Coronary artery (tissue), 2 donors: ENCODE data around the gene ZNF827.

Experiments used
- DNase-seq: peaks from one replicate; pipeline ENCODE4 v3.0.0-alpha.2; 2017; ENCODE audit warnings: low spot score
- H3K27ac ChIP-seq, 2 donors: fragments of 200-600 bp; sonication (generic); one replicate each; pipeline ENCODE4 v1.5.1; 2016 to 2019
- H3K4me3 ChIP-seq: fragments of 200-600 bp; sonication (generic); 2 replicates; pipeline ENCODE4 v1.5.1; 2016; ENCODE audit warnings: mild to moderate bottlenecking, moderate library complexity
- TF ChIP-seq, protein P1 (sequence below): fragments of 200-600 bp; sonication (generic); IDR thresholded peaks from one replicate; pipeline ENCODE4 v1.5.1; 2019; ENCODE audit warnings: antibody characterized with exemption

Gene ZNF827

GRCh38 chr4:145776208-145776607 is 162.4 kb downstream of the ZNF827 start:
- Histone ChIP-seq H3K4me3 (no peak overlapping the region), H3K27ac (no peak overlapping the region)
- TF ChIP-seq, protein P1, sequence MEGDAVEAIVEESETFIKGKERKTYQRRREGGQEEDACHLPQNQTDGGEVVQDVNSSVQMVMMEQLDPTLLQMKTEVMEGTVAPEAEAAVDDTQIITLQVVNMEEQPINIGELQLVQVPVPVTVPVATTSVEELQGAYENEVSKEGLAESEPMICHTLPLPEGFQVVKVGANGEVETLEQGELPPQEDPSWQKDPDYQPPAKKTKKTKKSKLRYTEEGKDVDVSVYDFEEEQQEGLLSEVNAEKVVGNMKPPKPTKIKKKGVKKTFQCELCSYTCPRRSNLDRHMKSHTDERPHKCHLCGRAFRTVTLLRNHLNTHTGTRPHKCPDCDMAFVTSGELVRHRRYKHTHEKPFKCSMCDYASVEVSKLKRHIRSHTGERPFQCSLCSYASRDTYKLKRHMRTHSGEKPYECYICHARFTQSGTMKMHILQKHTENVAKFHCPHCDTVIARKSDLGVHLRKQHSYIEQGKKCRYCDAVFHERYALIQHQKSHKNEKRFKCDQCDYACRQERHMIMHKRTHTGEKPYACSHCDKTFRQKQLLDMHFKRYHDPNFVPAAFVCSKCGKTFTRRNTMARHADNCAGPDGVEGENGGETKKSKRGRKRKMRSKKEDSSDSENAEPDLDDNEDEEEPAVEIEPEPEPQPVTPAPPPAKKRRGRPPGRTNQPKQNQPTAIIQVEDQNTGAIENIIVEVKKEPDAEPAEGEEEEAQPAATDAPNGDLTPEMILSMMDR, result no peak
- DNase-seq, result no peak

DNA sequence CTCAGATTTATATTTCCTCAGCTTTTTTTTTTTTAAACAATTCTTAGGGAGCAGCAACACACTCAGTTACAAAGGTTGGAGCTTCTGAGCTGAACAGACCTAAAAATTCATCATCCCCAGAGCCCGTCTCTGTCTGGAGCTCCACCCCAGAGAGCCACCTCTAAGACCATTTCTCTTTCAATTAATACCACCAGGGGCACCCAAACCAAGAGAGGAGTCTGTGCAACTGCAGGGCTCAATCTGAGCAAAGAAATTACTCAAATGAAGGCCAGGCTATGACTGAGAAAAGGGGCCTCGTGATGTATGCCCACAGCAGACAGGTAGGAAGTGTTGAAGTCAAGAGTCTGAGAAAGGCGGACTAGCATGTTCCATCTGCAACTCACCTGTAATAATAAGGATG is 163.2 kb downstream of the ZNF827 start:
- TF ChIP-seq, protein P1, result no peak
- Histone ChIP-seq H3K4me3 (no peak overlapping the region), H3K27ac (no peak overlapping the region)
- DNase-seq, result no peak

- TF ChIP-seq, protein P1, result no peak
- no peak overlapping the region for H3K27ac ChIP-seq
- DNase-seq, result no peak
- no peak overlapping the region for H3K4me3 ChIP-seq
Measured at GRCh38 chr4:145774473-145774872, 164.2 kb downstream of the ZNF827 start.

DNA sequence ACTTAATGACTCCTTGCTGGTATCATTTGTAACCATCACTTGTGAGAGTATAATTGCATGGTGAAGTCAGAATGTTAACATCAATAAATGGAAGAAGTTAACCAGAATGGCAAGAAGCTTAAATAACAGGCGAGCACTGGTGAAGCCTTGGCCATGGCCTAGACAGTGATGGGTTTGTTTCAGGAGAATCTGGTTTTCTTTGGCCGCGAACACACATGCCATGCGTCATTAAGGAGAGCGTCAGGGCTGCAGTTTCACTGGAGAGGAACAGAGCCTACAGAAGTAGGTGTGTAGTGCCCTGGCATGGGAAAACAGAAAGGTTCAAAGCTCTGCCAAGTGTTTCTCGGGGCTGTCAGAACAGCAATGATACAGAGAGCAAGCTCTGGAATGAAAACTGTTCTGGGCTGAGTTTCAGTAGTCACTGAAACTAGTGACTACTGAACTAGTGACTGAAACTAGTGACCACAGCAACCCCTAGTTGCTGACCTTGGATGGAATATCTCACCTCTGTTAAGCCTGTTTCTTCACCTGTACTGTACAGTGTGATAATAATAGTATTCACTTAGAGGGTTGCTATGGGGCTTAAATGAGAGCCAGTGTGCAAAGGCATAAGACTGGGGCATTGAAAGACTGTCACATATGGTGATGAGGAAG is 164.9 kb downstream of the ZNF827 start:
- TF ChIP-seq, protein P1, result no peak
- Histone ChIP-seq H3K4me3 (no peak overlapping the region), H3K27ac (no peak overlapping the region)
- no peak for DNase-seq

- Histone ChIP-seq H3K4me3 (no peak overlapping the region), H3K27ac (no peak overlapping the region)
- DNase-seq, result no peak
- TF ChIP-seq, protein P1, result no peak
Measured at GRCh38 chr4:145772347-145772746, 166.3 kb downstream of the ZNF827 start.

DNA sequence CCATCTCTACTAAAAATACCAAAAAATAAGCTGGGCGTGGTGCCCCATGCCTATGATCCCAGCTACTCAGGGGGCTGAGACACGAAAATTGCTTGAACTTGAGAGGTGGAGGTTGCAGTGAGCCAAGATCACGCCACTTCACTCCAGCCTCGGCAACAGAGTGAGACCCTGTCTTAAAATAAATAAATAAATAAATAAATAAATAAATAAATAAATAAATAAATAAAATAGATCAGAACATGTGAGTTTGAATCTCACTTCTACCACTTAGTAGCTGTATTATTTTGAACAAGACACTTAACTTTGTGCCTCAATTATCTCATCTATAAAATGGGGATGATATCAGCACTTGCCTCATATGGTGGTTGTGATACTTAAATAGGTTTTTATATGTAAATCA is 168.5 kb downstream of the ZNF827 start:
- no peak overlapping the region for H3K27ac ChIP-seq
- TF ChIP-seq, protein P1, result no peak
- H3K4me3 ChIP-seq, result no peak overlapping the region
- DNase-seq, result no peak

DNA sequence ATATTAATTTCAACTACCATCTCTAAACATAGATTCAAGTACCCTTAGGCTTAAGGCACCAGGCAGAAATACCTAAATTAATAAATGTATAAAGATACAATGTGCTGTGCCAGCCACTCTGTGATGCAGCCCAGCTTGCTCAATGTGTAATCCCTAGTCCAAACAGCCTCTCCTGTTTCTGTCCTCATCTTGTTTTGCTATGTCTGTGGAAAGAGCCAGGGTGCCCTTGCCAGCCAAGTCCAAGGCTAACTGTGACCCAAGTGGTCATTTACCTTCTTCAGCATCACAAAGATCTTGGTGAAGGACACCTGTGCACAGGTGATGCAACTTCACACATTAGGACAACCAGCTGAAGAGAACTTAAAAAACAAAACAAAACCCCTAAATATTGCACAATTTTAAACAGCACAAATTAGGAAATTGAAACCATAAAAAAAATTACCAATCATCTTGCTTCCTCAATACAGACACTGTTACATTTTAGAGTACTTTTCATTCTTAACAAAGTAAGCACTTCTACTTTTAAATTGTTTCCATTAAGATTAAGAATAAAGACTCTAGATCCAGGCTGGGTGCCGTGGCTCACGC is 169.1 kb downstream of the ZNF827 start:
- TF ChIP-seq, protein P1, result no peak
- Histone ChIP-seq H3K27ac (no peak overlapping the region), H3K4me3 (no peak overlapping the region)
- no peak for DNase-seq
